ENCODE results near the gene THOP1. TPM values are rescaled to one million over a fixed set of nuclear protein-coding genes. Genes with fewer than 3 reads are reported as not detected.

Gene THOP1
- total and polyA plus RNA-seq, 10 of the 15 experiments (the other 5 are each of a cell fraction or from before 2014, with no cell fraction given) = 1.9 to 270 (median 169) TPM

DNA sequence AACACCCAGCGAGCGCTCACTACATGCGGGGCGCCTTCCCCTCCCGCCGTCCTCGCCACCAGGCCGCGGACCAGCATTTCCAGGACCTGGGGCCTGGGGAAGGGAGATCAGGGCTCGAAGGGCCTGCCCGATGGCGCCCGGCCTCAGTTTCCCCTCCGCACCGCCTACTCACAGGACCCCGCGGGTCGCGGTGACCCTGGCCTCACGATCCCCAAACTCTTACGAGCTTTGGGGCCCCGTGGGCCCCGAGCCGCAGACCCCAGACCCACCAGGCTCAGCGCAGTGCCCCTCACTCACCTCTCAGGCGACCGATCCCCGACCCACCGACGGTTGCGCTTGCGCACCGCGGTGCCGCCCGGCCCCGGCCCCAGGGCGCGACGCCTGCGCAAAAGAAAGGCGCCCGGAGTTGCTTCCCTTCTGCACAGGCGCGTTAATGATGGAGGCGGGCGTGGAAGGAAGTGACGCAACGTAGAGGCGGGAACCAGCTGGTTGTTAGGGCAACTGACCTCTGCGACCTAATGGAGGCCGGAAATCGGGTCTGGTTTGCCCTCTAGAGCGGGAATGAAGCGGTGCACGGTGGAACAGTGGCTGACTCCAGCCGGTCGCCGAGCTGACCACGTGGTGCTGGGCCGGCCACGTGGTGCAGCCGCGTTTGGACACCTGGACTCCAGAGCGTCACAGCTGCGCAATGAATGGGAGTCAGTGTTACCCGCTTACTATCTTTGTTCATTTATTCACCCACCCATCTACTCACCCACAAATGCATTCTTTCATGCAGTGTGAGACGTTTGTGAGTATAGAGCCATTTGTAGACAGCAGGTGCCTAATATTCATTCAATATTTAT is 2.1 kb upstream of the THOP1 start, which contains the start of gene SGTA:
Gene SGTA, minus strand, starts transcription at position 338 of the 845 bp plus-strand sequence. CDS start 14,205 bp downstream, outside the sequence.
- H3K4me1 ChIP-seq (ENCODE audit: control insufficient read depth, insufficient read depth, low read length) = peaks cover 19% of the 10 kb centered on the region
- RAD21 ChIA-PET (ENCODE audit: unreplicated experiment) = interaction anchor here (0.5 to 1.7 kb wide), 3 partner anchors 85 to 135 kb away, joined by 4 to 6 read pairs (median 4); no protein-coding TSS in a partner anchor
- peaks cover 75% of the 10 kb centered on the region for H3K79me2 ChIP-seq (ENCODE audit: control insufficient read depth, insufficient read depth, low read length)
- in situ Hi-C loops (cut with MboI) (no loop called here), intact Hi-C loops (cut with micrococcal nuclease; ENCODE audit: unreplicated experiment) (loop anchor here (5.0 to 10.0 kb wide), 2 partner anchors 36 to 508 kb away; no protein-coding TSS in a partner anchor)
- peaks cover 2 to 4% of the 10 kb centered on the region in 2 experiments; a peak in 3 of 4 replicates for H3K36me3 ChIP-seq (ENCODE audit: control insufficient read depth in 2 of 2, insufficient read depth in 2 of 2, low read length in 1 of 2)
- no peaks in the 10 kb centered on the region for H4K20me1 ChIP-seq (ENCODE audit: control insufficient read depth, insufficient read depth)
- peak within 1 kb of the TSS; percentile 90 for H3K4me2 ChIP-seq (ENCODE audit: control insufficient read depth, insufficient read depth)
- H3K27ac ChIP-seq (ENCODE audit: control insufficient read depth, insufficient read depth) = peak within 1 kb of the TSS; percentile 85
- CTCF ChIA-PET = interaction anchor here (0.7 to 1.3 kb wide), 5 partner anchors 15 to 196 kb away, joined by 3 to 4 read pairs (median 3); partner anchors contain the start of gene ZNF57
- peak within 1 kb of the TSS; percentile 85 for H2AFZ ChIP-seq (ENCODE audit: control insufficient read depth, low read depth, low read length)
- DNase-seq (ENCODE audit: low read depth, low spot score) (peak; percentile 98), ATAC-seq (peak; percentile 86), FAIRE-seq (peak; percentile 100)
- H3K27me3 ChIP-seq (replicated peaks in 1 of 2; ENCODE audit: control insufficient read depth in 2 of 2, insufficient read depth in 2 of 2, low read length in 1 of 2) = no peaks in the 10 kb centered on the region
- no TSS peak for BruUV-seq (replicated peaks)
- POLR2A ChIA-PET = interaction anchor here (0.5 to 1.1 kb wide), 3 partner anchors 9 to 252 kb away, joined by 3 to 5 read pairs (median 3); no protein-coding TSS in a partner anchor
- no peaks in the 10 kb centered on the region for H3K9me3 ChIP-seq (replicated peaks; ENCODE audit: control insufficient read depth, insufficient read depth, low read length)
- H3K9ac ChIP-seq (ENCODE audit: control insufficient read depth, insufficient read depth, low read length) = peak within 1 kb of the TSS; percentile 89
- WGBS (ENCODE audit: insufficient coverage, insufficient replicate concordance, low lambda C conversion rate, missing lambda C conversion rate) = under 1% methylated on average over 66 of the region's 68 CpGs
- SMC1A ChIA-PET (ENCODE audit: uncharacterized antibody, unreplicated experiment) = interaction anchor here (1.1 to 1.6 kb wide), 2 partner anchors 34 to 252 kb away, joined by 3 to 6 read pairs; no protein-coding TSS in a partner anchor
- H3K4me3 ChIP-seq = peak within 1 kb of the TSS; percentile 99
- TF ChIP-seq, protein P1, sequence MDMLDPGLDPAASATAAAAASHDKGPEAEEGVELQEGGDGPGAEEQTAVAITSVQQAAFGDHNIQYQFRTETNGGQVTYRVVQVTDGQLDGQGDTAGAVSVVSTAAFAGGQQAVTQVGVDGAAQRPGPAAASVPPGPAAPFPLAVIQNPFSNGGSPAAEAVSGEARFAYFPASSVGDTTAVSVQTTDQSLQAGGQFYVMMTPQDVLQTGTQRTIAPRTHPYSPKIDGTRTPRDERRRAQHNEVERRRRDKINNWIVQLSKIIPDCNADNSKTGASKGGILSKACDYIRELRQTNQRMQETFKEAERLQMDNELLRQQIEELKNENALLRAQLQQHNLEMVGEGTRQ (IDR thresholded peaks at IDR 0.05; ENCODE audit: borderline replicate concordance, low read depth, low read length) = peak; percentile 99
- no peak for TF ChIP-seq NFYB (IDR thresholded peaks at IDR 0.05; ENCODE audit: insufficient read depth, low read depth, low read length)
- TF ChIP-seq CHD1 (IDR thresholded peaks at IDR 0.05; ENCODE audit: low read depth, low read length) = 0 out of 2 replicates have a peak, but pooled peaks have one; percentile 48
- no peak for TF ChIP-seq CBX3 (IDR thresholded peaks at IDR 0.05; ENCODE audit: borderline replicate concordance, low read depth)
- TF ChIP-seq RAD21 (IDR thresholded peaks at IDR 0.05; ENCODE audit: insufficient read depth, low read depth, low read length) = no peak
- TF ChIP-seq, protein P2, sequence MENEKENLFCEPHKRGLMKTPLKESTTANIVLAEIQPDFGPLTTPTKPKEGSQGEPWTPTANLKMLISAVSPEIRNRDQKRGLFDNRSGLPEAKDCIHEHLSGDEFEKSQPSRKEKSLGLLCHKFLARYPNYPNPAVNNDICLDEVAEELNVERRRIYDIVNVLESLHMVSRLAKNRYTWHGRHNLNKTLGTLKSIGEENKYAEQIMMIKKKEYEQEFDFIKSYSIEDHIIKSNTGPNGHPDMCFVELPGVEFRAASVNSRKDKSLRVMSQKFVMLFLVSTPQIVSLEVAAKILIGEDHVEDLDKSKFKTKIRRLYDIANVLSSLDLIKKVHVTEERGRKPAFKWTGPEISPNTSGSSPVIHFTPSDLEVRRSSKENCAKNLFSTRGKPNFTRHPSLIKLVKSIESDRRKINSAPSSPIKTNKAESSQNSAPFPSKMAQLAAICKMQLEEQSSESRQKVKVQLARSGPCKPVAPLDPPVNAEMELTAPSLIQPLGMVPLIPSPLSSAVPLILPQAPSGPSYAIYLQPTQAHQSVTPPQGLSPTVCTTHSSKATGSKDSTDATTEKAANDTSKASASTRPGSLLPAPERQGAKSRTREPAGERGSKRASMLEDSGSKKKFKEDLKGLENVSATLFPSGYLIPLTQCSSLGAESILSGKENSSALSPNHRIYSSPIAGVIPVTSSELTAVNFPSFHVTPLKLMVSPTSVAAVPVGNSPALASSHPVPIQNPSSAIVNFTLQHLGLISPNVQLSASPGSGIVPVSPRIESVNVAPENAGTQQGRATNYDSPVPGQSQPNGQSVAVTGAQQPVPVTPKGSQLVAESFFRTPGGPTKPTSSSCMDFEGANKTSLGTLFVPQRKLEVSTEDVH (IDR thresholded peaks at IDR 0.05; ENCODE audit: low read depth, partially characterized antibody) = peak; percentile 72
- no peak for TF ChIP-seq ATF2 (IDR thresholded peaks at IDR 0.05; ENCODE audit: low read length)
- TF ChIP-seq POLR2A (IDR thresholded peaks at IDR 0.05; ENCODE audit: low read depth, low read length) = peak; percentile 88
- TF ChIP-seq NBN (IDR thresholded peaks at IDR 0.05) = peak; percentile 79; the same call in 1 of the 2 replicates
- no peak for TF ChIP-seq ZNF217 (IDR thresholded peaks at IDR 0.05)
- no peak; the same call in 1 of the 2 replicates for TF ChIP-seq DPF2 (IDR thresholded peaks at IDR 0.05)
- no peak for TF ChIP-seq MTA3 (IDR thresholded peaks at IDR 0.05; ENCODE audit: borderline replicate concordance, low read length)
- TF ChIP-seq PAX8 (IDR thresholded peaks at IDR 0.05) = no peak
- TF ChIP-seq, protein P3, sequence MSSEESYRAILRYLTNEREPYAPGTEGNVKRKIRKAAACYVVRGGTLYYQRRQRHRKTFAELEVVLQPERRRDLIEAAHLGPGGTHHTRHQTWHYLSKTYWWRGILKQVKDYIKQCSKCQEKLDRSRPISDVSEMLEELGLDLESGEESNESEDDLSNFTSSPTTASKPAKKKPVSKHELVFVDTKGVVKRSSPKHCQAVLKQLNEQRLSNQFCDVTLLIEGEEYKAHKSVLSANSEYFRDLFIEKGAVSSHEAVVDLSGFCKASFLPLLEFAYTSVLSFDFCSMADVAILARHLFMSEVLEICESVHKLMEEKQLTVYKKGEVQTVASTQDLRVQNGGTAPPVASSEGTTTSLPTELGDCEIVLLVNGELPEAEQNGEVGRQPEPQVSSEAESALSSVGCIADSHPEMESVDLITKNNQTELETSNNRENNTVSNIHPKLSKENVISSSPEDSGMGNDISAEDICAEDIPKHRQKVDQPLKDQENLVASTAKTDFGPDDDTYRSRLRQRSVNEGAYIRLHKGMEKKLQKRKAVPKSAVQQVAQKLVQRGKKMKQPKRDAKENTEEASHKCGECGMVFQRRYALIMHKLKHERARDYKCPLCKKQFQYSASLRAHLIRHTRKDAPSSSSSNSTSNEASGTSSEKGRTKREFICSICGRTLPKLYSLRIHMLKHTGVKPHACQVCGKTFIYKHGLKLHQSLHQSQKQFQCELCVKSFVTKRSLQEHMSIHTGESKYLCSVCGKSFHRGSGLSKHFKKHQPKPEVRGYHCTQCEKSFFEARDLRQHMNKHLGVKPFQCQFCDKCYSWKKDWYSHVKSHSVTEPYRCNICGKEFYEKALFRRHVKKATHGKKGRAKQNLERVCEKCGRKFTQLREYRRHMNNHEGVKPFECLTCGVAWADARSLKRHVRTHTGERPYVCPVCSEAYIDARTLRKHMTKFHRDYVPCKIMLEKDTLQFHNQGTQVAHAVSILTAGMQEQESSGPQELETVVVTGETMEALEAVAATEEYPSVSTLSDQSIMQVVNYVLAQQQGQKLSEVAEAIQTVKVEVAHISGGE (CRISPR knock-in tag; IDR thresholded peaks at IDR 0.05) = no peak

Data from GM12878 (cell line).